T47D (cell line): Measurements from ENCODE around the gene KCNAB3.

ENCODE experiments used
- DNase-seq, 2 experiments: peaks; one replicate each; pipeline versions ENCODE4 v3.0.0 to v3.0.0-alpha.2; 2011 to 2012; ENCODE audit warnings: low read depth in 1 of 2, low spot score in 1 of 2
- JUND ChIP-seq: IDR thresholded peaks from 2 replicates; pipeline ENCODE4 v1.6.1; 2012; ENCODE audit warnings: low read depth
- in situ Hi-C: cut with HindIII; loops from 2 replicates; pipeline ENCODE4 v1.10.0; 2016; ENCODE audit warnings: low sequenced_read_pairs, low pct_unique_long_range_greater_than_20kb

The KCNAB3 gene

GRCh38 chr17:7951143-7951792, 21.6 kb upstream of the KCNAB3 start:
- no peak for TF ChIP-seq JUND

DNA sequence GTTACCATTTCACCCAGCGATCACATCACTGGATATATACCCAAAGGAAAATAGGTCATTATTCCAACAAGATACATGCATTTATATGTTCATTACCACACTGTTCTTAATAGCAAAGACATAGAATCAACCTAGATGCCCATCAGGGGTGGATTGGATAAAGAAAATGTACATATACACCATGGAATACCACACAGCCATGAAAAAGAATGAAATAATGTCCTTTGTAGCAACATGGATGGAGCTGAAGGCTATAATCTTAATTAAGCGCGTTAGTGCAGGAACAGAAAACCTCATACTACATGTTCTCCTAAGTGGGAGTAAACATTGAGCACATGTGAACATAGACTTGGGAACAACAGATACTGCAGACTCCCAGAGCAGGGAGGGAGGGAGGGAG, 20.9 kb upstream of the KCNAB3 start:
- in situ Hi-C loops = no loop called here
- no peak for TF ChIP-seq JUND
- DNase-seq = no peak

More at GRCh38 chr17:7951143-7951792, 21.6 kb upstream of the KCNAB3 start:
- no peak for DNase-seq
- in situ Hi-C loops = no loop called here

GRCh38 chr17:7947651-7948050, 18.0 kb upstream of the KCNAB3 start:
- TF ChIP-seq JUND = no peak
- no peak for DNase-seq

GRCh38 chr17:7946441-7946840, 16.8 kb upstream of the KCNAB3 start:
- in situ Hi-C loops = no loop called here
- no peak for TF ChIP-seq JUND
- DNase-seq = no peak

More at GRCh38 chr17:7947651-7948050, 18.0 kb upstream of the KCNAB3 start:
- in situ Hi-C loops = no loop called here

GRCh38 chr17:7945651-7946050, 16.0 kb upstream of the KCNAB3 start:
- no peak for TF ChIP-seq JUND

DNA sequence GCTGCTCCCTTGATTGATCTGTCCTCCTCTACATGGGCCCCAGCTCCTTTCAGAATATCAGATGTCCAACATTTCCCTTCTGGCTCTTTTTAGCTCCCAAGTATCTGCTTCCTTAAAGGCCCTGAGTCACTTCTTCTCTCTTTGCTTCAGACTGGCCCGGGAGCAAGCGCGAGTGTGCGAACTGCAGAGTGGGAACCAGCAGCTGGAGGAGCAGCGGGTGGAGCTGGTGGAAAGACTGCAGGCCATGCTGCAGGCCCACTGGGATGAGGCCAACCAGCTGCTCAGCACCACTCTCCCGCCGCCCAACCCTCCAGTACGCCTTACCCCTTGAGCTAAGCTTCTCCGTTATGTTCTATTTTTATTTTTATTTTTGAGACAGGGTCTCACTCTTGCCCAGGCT, 14.7 kb upstream of the KCNAB3 start:
- no peak for TF ChIP-seq JUND
- DNase-seq = no peak
- in situ Hi-C loops = no loop called here

More at GRCh38 chr17:7945651-7946050, 16.0 kb upstream of the KCNAB3 start:
- DNase-seq = no peak
- in situ Hi-C loops = no loop called here

DNA sequence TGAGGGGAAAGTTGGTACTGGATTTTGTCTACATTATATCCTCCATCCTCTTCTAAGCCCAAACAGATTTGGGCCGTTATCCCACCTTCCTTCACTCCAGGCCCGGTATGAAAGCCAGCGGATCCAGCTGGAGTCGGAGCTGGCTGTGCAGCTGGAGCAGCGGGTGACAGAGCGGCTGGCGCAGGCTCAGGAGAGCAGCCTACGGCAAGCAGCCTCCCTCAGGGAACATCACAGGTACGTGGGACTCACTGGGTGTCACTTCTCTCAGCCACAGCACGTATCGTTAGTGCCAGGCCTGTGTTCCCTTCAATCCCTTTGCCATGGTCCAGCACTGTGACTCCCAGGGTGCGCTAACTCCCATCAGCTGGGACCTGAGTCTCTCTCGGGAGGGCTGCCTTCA, 13.6 kb upstream of the KCNAB3 start:
- in situ Hi-C loops = no loop called here
- TF ChIP-seq JUND = no peak
- DNase-seq = no peak

DNA sequence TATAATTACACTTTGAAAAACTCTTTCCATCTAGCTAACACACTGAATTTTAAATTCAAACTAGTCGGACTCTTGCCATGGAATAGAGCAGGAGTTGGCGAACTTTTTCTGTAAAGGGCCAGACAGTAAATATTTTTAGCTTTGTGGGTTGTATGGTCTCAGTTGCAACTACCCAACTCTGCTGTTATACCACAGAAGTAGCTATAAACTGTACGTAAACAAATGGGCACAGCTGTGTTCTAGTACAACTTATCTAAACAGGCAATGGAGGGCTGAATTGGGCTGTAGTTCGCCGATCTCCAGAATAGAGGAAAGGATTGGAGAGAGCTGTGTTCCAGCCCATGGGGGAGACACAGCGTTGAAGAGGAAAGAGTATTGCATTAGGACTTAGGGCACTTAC, 11.1 kb upstream of the KCNAB3 start:
- in situ Hi-C loops = no loop called here
- DNase-seq = no peak
- TF ChIP-seq JUND = no peak

DNA sequence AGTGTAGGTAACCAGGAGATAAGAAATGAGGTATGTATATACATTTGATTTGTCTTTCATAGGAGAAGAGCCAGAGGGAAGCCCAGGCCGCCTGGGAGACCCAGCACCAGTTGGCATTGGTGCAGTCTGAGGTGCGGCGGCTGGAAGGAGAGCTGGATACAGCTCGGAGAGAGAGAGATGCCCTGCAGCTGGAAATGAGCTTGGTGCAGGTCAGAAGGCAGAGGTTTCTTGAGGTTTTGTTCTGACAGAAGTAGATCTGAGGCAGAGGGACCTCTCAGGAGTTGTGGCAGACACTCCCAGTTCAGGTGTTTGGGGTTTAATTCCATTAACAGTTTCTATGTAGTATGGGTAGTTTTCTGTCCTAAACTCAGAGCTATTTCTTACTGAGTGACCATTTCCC, 10.4 kb upstream of the KCNAB3 start:
- in situ Hi-C loops = no loop called here
- DNase-seq = no peak
- TF ChIP-seq JUND = no peak

GRCh38 chr17:7935859-7936258, 6.2 kb upstream of the KCNAB3 start:
- no peak for DNase-seq
- TF ChIP-seq JUND = no peak
- in situ Hi-C loops = no loop called here

DNA sequence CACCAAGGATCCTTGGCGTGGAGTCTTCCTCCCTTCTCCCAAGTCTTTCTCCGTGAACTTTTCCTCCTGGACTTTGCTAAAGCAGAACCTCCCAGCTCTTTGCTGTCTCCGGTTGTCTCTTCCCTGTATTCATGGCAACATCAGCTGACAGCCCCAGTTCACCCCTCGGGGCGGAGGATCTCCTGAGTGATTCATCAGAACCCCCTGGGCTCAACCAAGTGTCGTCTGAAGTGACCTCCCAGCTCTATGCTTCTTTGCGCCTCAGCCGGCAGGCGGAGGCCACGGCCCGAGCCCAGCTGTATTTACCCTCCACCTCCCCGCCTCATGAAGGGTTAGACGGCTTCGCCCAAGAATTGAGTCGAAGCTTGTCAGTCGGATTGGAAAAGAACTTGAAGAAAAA, 3.3 kb upstream of the KCNAB3 start:
- TF ChIP-seq JUND = no peak
- peak; percentile 23 to 47 for DNase-seq
- in situ Hi-C loops = no loop called here

DNA sequence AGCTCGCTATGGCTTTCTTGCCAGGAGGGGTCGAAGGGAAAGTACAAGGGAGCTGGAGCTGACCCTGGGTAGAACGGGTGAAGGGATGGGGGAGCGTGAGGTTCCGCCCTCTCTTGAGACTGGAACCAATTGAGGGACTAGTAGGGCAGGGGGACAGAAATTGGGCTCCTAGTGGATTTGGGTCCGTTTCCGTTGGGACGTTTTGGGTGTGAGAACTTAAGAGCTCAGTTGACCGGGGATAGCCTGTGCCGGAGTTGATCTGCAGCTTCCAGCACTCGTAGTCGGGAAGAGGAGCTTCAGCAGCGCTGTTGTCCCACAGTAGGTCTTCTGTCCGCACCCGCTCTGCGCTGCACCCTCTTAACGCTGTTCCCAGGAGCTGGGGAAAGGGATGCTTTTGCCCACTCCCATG, 2.8 kb upstream of the KCNAB3 start:
- peak; percentile 41 to 47 for DNase-seq
- TF ChIP-seq JUND = no peak
- in situ Hi-C loops = no loop called here

- in situ Hi-C loops = no loop called here
- peak; percentile 98 for DNase-seq
- no peak for TF ChIP-seq JUND
Measured at GRCh38 chr17:7931709-7932482, 2.2 kb upstream of the KCNAB3 start, which contains the start of the genes CNTROB and TRAPPC1. CNTROB (plus strand) TSS chr17:7932206; CDS start chr17:7933080, 874 bp downstream. TRAPPC1 (minus strand) TSS chr17:7931946; CDS start chr17:7931829, 117 bp downstream.
